Measurements from ENCODE around the gene WDPCP. TPM values are rescaled to one million over a fixed set of nuclear protein-coding genes. Genes with fewer than 3 reads are reported as not detected.

WDPCP gene
- total and polyA plus RNA-seq, 2 of the 13 experiments (the other 11 are each of a cell fraction or from before 2014, with no cell fraction given) = 2.9 to 5.2 TPM

- Histone ChIP-seq H3K4me2 (ENCODE audit: low read depth, low read length) (peak overlapping the region; percentile 56), H3K9ac (ENCODE audit: insufficient read depth, low read depth, low read length) (peak overlapping the region; percentile 68), H3K79me2 (ENCODE audit: insufficient read depth, low read length) (no peaks in the 10 kb centered on the region), H2AFZ (ENCODE audit: low read length) (no peak overlapping the region), H4K20me1 (ENCODE audit: insufficient read depth, low read length) (no peaks in the 10 kb centered on the region), H3K4me1 (ENCODE audit: insufficient read depth, low read length) (peaks cover 91% of the 10 kb centered on the region), H3K36me3 (replicated peaks in 1 of 2; ENCODE audit: control insufficient read depth in 1 of 2, insufficient read depth in 2 of 2, low read length in 2 of 2) (no peaks in the 10 kb centered on the region), H3K9me3 (ENCODE audit: low read length) (peaks cover 8% of the 10 kb centered on the region), H3K27me3 (ENCODE audit: control insufficient read depth in 1 of 2, insufficient read depth in 2 of 2, low read length in 2 of 2) (no peaks in the 10 kb centered on the region), H3K27ac (ENCODE audit: extremely low read length, insufficient read depth, low read length) (peak overlapping the region; percentile 97), H3K4me3 (replicated peaks in 1 of 3; ENCODE audit: insufficient read depth in 1 of 3, low read depth in 2 of 3, low read length in 3 of 3) (peak overlapping the region in 2 of 3 experiments; percentile 18 to 35; a peak in 2 of 6 replicates)
- FAIRE-seq (peak; percentile 67), DNase-seq (ENCODE audit: low spot score) (peak; percentile 97), ATAC-seq (peak; percentile 92)
- BruUV-seq (replicated peaks) = no TSS peak
- intact Hi-C loops (cut with micrococcal nuclease; ENCODE audit: unreplicated experiment) (loop anchor here (5.0 kb wide), 2 partner anchors 109 to 616 kb away; no protein-coding TSS in a partner anchor), in situ Hi-C loops (cut with HindIII; ENCODE audit: extremely low pct_ligation_motif_present, low pct_unique_long_range_greater_than_20kb) (no loop called here)
- POLR2A ChIA-PET = interaction anchor here (0.9 to 1.5 kb wide), 5 partner anchors 20 to 623 kb away, joined by 3 to 8 read pairs (median 3); partner anchors contain the start of genes EHBP1 and OTX1
- 0% methylated on average over 2 of the region's 2 CpGs for WGBS (ENCODE audit: low lambda C conversion rate)
- CTCF ChIA-PET (ENCODE audit: low intra/inter-chr PET ratio, low total read pairs) = no interaction called here
- TF ChIP-seq HMG20B (CRISPR knock-in tag; conservative IDR thresholded peaks at IDR 0.05) (peak; percentile 78), ATF3 (CRISPR knock-in tag; IDR thresholded peaks at IDR 0.05) (peak; percentile 70; the same call in 1 of the 2 replicates), TFDP1 (CRISPR knock-in tag; IDR thresholded peaks at IDR 0.05; ENCODE audit: borderline replicate concordance) (0 out of 2 replicates have a peak, but pooled peaks have one; percentile 19), MYC (CRISPR knock-in tag; IDR thresholded peaks at IDR 0.05; ENCODE audit: borderline replicate concordance) (peak; percentile 36; the same call in 1 of the 2 replicates), TBX3 (IDR thresholded peaks at IDR 0.05; ENCODE audit: borderline replicate concordance) (peak; percentile 89), HNRNPH1 (optimal IDR thresholded peaks at IDR 0.05; ENCODE audit: low read depth, low read length) (no peak), DMAP1 (CRISPR knock-in tag; IDR thresholded peaks at IDR 0.05) (0 out of 2 replicates have a peak, but pooled peaks have one; percentile 63), GABPB1 (CRISPR knock-in tag; IDR thresholded peaks at IDR 0.05) (no peak), TRIM22 (IDR thresholded peaks at IDR 0.05) (no peak), HDAC6 (IDR thresholded peaks at IDR 0.05; ENCODE audit: low read depth, low read length) (0 out of 2 replicates have a peak, but pooled peaks have one; percentile 69), PPARG (CRISPR knock-in tag; conservative IDR thresholded peaks at IDR 0.05) (peak; percentile 93), SMYD3 (CRISPR knock-in tag; IDR thresholded peaks at IDR 0.05) (0 out of 2 replicates have a peak, but pooled peaks have one; percentile 51), MEF2D (CRISPR knock-in tag; IDR thresholded peaks at IDR 0.05) (peak; percentile 82), GTF2F1 (IDR thresholded peaks at IDR 0.05; ENCODE audit: low read length) (no peak), DRAP1 (CRISPR knock-in tag; IDR thresholded peaks at IDR 0.05) (0 out of 2 replicates have a peak, but pooled peaks have one; percentile 6), SNAI1 (CRISPR knock-in tag; IDR thresholded peaks at IDR 0.05; ENCODE audit: borderline replicate concordance) (no peak), NR1H2 (CRISPR knock-in tag; IDR thresholded peaks at IDR 0.05; ENCODE audit: borderline replicate concordance, low read depth) (no peak), ZNF780A (CRISPR knock-in tag; IDR thresholded peaks at IDR 0.05) (0 out of 2 replicates have a peak, but pooled peaks have one; percentile 46), HDAC2 (CRISPR knock-in tag; IDR thresholded peaks at IDR 0.05) (peak; percentile 79), STAG1 (CRISPR knock-in tag; IDR thresholded peaks at IDR 0.05) (peak; percentile 21; the same call in 1 of the 2 replicates), GATAD2A (CRISPR knock-in tag; IDR thresholded peaks at IDR 0.05) (peak; percentile 89), TOE1 (CRISPR knock-in tag; IDR thresholded peaks at IDR 0.05) (peak; percentile 88; the same call in 1 of the 2 replicates)
Observed at GRCh38 chr2:63192889-63193774, 395.1 kb downstream of the WDPCP start.

Data from HepG2 (cell line).